ENCODE results near the gene PNPT1.
A peak's percentile ranks its signal among the peaks of the same experiment; 100 is the strongest.

PNPT1 gene

GRCh38 chr2:55595536-55595935 lies 98.1 kb downstream of the PNPT1 start:
- H3K4me3 Mint-ChIP-seq, result no peak overlapping the region
- H3K36me3 Mint-ChIP-seq, result peaks cover 12% of the 10 kb centered on the region

GRCh38 chr2:55592130-55592529 lies 101.5 kb downstream of the PNPT1 start:
- Mint-ChIP-seq H3K4me1 (ENCODE audit: low read depth) (peaks cover 45% of the 10 kb centered on the region), H3K27ac (no peak overlapping the region), H3K36me3 (peaks cover 8% of the 10 kb centered on the region), H3K4me3 (no peak overlapping the region), H3K27me3 (no peaks in the 10 kb centered on the region), H3K9me3 (ENCODE audit: low read depth) (no peaks in the 10 kb centered on the region)

More at GRCh38 chr2:55595536-55595935, 98.1 kb downstream of the PNPT1 start:
- H3K27me3 Mint-ChIP-seq, result no peaks in the 10 kb centered on the region
- H3K4me1 Mint-ChIP-seq (ENCODE audit: low read depth), result peaks cover 54% of the 10 kb centered on the region
- H3K9me3 Mint-ChIP-seq (ENCODE audit: low read depth), result no peaks in the 10 kb centered on the region
- no peak overlapping the region for H3K27ac Mint-ChIP-seq

GRCh38 chr2:55590810-55591440 lies 102.7 kb downstream of the PNPT1 start:
- Mint-ChIP-seq H3K4me3 (no peak overlapping the region), H3K9me3 (ENCODE audit: low read depth) (no peaks in the 10 kb centered on the region), H3K27ac (peak overlapping the region; percentile 86), H3K36me3 (peaks cover 8% of the 10 kb centered on the region), H3K27me3 (no peaks in the 10 kb centered on the region), H3K4me1 (ENCODE audit: low read depth) (peaks cover 47% of the 10 kb centered on the region)

- peak overlapping the region; percentile 70 for H3K27ac Mint-ChIP-seq
- H3K27me3 Mint-ChIP-seq, result no peaks in the 10 kb centered on the region
- H3K36me3 Mint-ChIP-seq, result peaks cover 11% of the 10 kb centered on the region
- no peaks in the 10 kb centered on the region for H3K9me3 Mint-ChIP-seq (ENCODE audit: low read depth)
- peaks cover 41% of the 10 kb centered on the region for H3K4me1 Mint-ChIP-seq (ENCODE audit: low read depth)
- no peak overlapping the region for H3K4me3 Mint-ChIP-seq
These were observed 108.1 kb downstream of the PNPT1 start for GRCh38 chr2:55585451-55586080.
